ENCODE results near the gene CASP8. TPM values are rescaled to one million over a fixed set of nuclear protein-coding genes. Genes with fewer than 3 reads are reported as not detected.
A peak's percentile ranks its signal among the peaks of the same experiment; 100 is the strongest.

The CASP8 gene
- total and polyA plus RNA-seq, 9 of the 15 experiments (the other 6 are each of a cell fraction or from before 2014, with no cell fraction given), result 10.2 to 31.4 (median 19.4) TPM

- TF ChIP-seq TAF7 (tag; IDR thresholded peaks at IDR 0.05) (peak; percentile 38; the same call in 1 of the 2 replicates), E2F3 (CRISPR knock-in tag; IDR thresholded peaks at IDR 0.05) (no peak), CBX1 (IDR thresholded peaks at IDR 0.05; ENCODE audit: low read depth) (no peak), ZNF561 (CRISPR knock-in tag; conservative IDR thresholded peaks at IDR 0.05) (no peak), MYNN (IDR thresholded peaks at IDR 0.05) (no peak), MYNN (CRISPR knock-in tag; IDR thresholded peaks at IDR 0.05) (no peak), TFAP4 (CRISPR knock-in tag; IDR thresholded peaks at IDR 0.05; ENCODE audit: borderline replicate concordance) (0 out of 2 replicates have a peak, but pooled peaks have one; percentile 35), DACH1 (IDR thresholded peaks at IDR 0.05; ENCODE audit: partially characterized antibody) (no peak), ZNF384 (IDR thresholded peaks at IDR 0.05; ENCODE audit: low read depth, low read length) (no peak), PPARD (CRISPR knock-in tag; IDR thresholded peaks at IDR 0.05) (no peak), ID3 (CRISPR knock-in tag; IDR thresholded peaks at IDR 0.05) (no peak), ID3 (tag; IDR thresholded peaks at IDR 0.05) (no peak), SAP30 (IDR thresholded peaks at IDR 0.05; ENCODE audit: borderline replicate concordance, insufficient read depth, low read depth, low read length, poor library complexity, severe bottlenecking) (peak; percentile 60), USF1 (CRISPR knock-in tag; IDR thresholded peaks at IDR 0.05) (peak; percentile 83), ZNF143 (CRISPR knock-in tag; IDR thresholded peaks at IDR 0.05) (no peak), PTTG1 (tag; IDR thresholded peaks at IDR 0.05; ENCODE audit: low read depth) (no peak), NCOA4 (IDR thresholded peaks at IDR 0.05; ENCODE audit: partially characterized antibody) (no peak), HNRNPLL (IDR thresholded peaks at IDR 0.05; ENCODE audit: low read depth, low read length, poor library complexity, severe bottlenecking) (peak; percentile 92), TGIF2 (CRISPR knock-in tag; IDR thresholded peaks at IDR 0.05) (no peak)
- TF ChIP-seq, protein P1, sequence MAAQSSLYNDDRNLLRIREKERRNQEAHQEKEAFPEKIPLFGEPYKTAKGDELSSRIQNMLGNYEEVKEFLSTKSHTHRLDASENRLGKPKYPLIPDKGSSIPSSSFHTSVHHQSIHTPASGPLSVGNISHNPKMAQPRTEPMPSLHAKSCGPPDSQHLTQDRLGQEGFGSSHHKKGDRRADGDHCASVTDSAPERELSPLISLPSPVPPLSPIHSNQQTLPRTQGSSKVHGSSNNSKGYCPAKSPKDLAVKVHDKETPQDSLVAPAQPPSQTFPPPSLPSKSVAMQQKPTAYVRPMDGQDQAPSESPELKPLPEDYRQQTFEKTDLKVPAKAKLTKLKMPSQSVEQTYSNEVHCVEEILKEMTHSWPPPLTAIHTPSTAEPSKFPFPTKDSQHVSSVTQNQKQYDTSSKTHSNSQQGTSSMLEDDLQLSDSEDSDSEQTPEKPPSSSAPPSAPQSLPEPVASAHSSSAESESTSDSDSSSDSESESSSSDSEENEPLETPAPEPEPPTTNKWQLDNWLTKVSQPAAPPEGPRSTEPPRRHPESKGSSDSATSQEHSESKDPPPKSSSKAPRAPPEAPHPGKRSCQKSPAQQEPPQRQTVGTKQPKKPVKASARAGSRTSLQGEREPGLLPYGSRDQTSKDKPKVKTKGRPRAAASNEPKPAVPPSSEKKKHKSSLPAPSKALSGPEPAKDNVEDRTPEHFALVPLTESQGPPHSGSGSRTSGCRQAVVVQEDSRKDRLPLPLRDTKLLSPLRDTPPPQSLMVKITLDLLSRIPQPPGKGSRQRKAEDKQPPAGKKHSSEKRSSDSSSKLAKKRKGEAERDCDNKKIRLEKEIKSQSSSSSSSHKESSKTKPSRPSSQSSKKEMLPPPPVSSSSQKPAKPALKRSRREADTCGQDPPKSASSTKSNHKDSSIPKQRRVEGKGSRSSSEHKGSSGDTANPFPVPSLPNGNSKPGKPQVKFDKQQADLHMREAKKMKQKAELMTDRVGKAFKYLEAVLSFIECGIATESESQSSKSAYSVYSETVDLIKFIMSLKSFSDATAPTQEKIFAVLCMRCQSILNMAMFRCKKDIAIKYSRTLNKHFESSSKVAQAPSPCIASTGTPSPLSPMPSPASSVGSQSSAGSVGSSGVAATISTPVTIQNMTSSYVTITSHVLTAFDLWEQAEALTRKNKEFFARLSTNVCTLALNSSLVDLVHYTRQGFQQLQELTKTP (IDR thresholded peaks at IDR 0.05; ENCODE audit: low read depth in 1 of 2, partially characterized antibody in 2 of 2), result peak in 1 of 2 experiments; percentile 16
- TF ChIP-seq, protein P2, sequence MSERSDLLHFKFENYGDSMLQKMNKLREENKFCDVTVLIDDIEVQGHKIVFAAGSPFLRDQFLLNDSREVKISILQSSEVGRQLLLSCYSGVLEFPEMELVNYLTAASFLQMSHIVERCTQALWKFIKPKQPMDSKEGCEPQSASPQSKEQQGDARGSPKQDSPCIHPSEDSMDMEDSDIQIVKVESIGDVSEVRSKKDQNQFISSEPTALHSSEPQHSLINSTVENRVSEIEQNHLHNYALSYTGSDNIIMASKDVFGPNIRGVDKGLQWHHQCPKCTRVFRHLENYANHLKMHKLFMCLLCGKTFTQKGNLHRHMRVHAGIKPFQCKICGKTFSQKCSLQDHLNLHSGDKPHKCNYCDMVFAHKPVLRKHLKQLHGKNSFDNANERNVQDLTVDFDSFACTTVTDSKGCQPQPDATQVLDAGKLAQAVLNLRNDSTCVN (CRISPR knock-in tag; IDR thresholded peaks at IDR 0.05), result no peak
Measured at GRCh38 chr2:201233192-201233811, 27.0 kb upstream of the CASP8 start (continued).
